ENCODE data around the gene S1PR2. TPM values are rescaled to one million over a fixed set of nuclear protein-coding genes. Genes with fewer than 3 reads are reported as not detected.

Gene S1PR2
- total and polyA plus RNA-seq, 4 donors = 1.2 to 4.8 (median 3.3) TPM

DNA sequence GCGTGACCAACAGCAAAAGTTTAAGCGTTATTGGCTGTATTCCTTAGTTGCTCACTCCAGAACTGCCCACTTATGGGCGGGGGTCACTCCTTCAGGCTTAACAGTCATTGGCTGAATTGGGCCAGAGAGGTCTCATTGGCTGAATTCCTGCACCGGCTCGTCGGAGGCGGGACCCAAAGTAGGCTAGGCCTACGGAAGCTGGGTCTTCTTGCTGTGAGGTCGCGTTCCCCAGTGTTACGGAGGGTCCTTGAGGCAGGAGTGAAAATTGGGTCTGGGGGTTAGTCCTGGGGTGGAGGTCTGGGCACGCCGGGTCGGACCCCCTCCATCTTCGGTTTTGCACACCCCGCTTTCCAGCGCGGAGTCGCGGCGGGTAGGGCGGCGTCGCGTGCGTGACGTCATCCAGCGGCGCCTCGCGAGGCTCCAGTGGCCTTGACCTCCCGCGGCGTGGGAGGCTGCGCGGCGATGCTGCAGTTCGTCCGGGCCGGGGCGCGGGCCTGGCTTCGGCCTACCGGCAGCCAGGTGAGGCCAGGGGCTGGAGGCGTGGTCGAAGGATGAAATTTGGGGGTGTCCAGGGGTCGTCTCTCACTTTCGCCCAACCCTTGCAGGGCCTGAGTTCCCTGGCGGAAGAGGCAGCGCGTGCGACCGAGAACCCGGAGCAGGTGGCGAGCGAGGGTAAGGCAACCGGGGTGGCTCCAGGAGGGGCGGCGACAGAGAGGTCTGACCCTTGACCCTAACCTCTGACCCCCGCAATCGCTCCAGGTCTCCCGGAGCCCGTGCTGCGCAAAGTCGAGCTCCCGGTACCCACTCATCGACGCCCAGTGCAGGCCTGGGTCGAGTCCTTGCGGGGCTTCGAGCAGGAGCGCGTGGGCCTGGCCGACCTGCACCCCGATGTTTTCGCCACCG is 20.9 kb upstream of the S1PR2 start, which contains the start of gene MRPL4:
TSS of gene MRPL4 (plus strand) at position 423 of the 903 bp plus-strand sequence. CDS start at position 463, 40 bp downstream.
- peaks cover 0 to 18% (median 11%) of the 10 kb centered on the region in 4 donors for H3K4me1 ChIP-seq (ENCODE audit: control insufficient read depth in 4 of 4, insufficient read depth in 4 of 4, low read length in 3 of 4)
- H3K27ac ChIP-seq (ENCODE audit: low read depth in 1 of 2, low read length in 2 of 2) = peak within 1 kb of the TSS; percentile 67 to 90
- peak within 1 kb of the TSS; percentile 56 to 96 (median 95) for H3K4me3 ChIP-seq (ENCODE audit: low read depth in 1 of 3, low read length in 3 of 3)
- H3K9me3 ChIP-seq (ENCODE audit: control insufficient read depth in 4 of 4, low read length in 3 of 4) = no peaks in the 10 kb centered on the region
- TF ChIP-seq, protein P1, sequence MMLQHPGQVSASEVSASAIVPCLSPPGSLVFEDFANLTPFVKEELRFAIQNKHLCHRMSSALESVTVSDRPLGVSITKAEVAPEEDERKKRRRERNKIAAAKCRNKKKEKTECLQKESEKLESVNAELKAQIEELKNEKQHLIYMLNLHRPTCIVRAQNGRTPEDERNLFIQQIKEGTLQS (IDR thresholded peaks at IDR 0.05) = no peak
- TF ChIP-seq TAF1 (conservative IDR thresholded peaks at IDR 0.05) = no peak
- TF ChIP-seq, protein P2, sequence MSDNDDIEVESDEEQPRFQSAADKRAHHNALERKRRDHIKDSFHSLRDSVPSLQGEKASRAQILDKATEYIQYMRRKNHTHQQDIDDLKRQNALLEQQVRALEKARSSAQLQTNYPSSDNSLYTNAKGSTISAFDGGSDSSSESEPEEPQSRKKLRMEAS (IDR thresholded peaks at IDR 0.05) = peak; percentile 56
- peak; percentile 62 for TF ChIP-seq YY1 (IDR thresholded peaks at IDR 0.05)
- TF ChIP-seq HNF4A (conservative IDR thresholded peaks at IDR 0.05) = no peak
- peak; percentile 78 for TF ChIP-seq NR2F2 (IDR thresholded peaks at IDR 0.05)
- TF ChIP-seq FOXA2 (IDR thresholded peaks at IDR 0.05) = no peak
- TF ChIP-seq JUND (IDR thresholded peaks at IDR 0.05) = no peak
- TF ChIP-seq, protein P3, sequence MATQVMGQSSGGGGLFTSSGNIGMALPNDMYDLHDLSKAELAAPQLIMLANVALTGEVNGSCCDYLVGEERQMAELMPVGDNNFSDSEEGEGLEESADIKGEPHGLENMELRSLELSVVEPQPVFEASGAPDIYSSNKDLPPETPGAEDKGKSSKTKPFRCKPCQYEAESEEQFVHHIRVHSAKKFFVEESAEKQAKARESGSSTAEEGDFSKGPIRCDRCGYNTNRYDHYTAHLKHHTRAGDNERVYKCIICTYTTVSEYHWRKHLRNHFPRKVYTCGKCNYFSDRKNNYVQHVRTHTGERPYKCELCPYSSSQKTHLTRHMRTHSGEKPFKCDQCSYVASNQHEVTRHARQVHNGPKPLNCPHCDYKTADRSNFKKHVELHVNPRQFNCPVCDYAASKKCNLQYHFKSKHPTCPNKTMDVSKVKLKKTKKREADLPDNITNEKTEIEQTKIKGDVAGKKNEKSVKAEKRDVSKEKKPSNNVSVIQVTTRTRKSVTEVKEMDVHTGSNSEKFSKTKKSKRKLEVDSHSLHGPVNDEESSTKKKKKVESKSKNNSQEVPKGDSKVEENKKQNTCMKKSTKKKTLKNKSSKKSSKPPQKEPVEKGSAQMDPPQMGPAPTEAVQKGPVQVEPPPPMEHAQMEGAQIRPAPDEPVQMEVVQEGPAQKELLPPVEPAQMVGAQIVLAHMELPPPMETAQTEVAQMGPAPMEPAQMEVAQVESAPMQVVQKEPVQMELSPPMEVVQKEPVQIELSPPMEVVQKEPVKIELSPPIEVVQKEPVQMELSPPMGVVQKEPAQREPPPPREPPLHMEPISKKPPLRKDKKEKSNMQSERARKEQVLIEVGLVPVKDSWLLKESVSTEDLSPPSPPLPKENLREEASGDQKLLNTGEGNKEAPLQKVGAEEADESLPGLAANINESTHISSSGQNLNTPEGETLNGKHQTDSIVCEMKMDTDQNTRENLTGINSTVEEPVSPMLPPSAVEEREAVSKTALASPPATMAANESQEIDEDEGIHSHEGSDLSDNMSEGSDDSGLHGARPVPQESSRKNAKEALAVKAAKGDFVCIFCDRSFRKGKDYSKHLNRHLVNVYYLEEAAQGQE (IDR thresholded peaks at IDR 0.05) = peak; percentile 7
- TF ChIP-seq, protein P4, sequence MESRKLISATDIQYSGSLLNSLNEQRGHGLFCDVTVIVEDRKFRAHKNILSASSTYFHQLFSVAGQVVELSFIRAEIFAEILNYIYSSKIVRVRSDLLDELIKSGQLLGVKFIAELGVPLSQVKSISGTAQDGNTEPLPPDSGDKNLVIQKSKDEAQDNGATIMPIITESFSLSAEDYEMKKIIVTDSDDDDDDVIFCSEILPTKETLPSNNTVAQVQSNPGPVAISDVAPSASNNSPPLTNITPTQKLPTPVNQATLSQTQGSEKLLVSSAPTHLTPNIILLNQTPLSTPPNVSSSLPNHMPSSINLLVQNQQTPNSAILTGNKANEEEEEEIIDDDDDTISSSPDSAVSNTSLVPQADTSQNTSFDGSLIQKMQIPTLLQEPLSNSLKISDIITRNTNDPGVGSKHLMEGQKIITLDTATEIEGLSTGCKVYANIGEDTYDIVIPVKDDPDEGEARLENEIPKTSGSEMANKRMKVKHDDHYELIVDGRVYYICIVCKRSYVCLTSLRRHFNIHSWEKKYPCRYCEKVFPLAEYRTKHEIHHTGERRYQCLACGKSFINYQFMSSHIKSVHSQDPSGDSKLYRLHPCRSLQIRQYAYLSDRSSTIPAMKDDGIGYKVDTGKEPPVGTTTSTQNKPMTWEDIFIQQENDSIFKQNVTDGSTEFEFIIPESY (IDR thresholded peaks at IDR 0.05) = no peak
- no peak for TF ChIP-seq HNF4G (IDR thresholded peaks at IDR 0.05)
- TF ChIP-seq SP1 (IDR thresholded peaks at IDR 0.05) = peak; percentile 87
- peak in 1 of 2 donors; percentile 67 for TF ChIP-seq GABPA (IDR thresholded peaks at IDR 0.05 in 1 of 2, conservative IDR thresholded peaks at IDR 0.05 in 1 of 2)
- TF ChIP-seq FOXA1 (IDR thresholded peaks at IDR 0.05) = no peak
- TF ChIP-seq RAD21 (IDR thresholded peaks at IDR 0.05) = no peak
- TF ChIP-seq EGR1 (IDR thresholded peaks at IDR 0.05; ENCODE audit: low read depth in 2 of 2) = peak in 1 of 2 donors; percentile 67
- peak; percentile 42 to 61 for TF ChIP-seq RXRA (IDR thresholded peaks at IDR 0.05)
- TF ChIP-seq, protein P5, sequence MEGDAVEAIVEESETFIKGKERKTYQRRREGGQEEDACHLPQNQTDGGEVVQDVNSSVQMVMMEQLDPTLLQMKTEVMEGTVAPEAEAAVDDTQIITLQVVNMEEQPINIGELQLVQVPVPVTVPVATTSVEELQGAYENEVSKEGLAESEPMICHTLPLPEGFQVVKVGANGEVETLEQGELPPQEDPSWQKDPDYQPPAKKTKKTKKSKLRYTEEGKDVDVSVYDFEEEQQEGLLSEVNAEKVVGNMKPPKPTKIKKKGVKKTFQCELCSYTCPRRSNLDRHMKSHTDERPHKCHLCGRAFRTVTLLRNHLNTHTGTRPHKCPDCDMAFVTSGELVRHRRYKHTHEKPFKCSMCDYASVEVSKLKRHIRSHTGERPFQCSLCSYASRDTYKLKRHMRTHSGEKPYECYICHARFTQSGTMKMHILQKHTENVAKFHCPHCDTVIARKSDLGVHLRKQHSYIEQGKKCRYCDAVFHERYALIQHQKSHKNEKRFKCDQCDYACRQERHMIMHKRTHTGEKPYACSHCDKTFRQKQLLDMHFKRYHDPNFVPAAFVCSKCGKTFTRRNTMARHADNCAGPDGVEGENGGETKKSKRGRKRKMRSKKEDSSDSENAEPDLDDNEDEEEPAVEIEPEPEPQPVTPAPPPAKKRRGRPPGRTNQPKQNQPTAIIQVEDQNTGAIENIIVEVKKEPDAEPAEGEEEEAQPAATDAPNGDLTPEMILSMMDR (IDR thresholded peaks at IDR 0.05; ENCODE audit: low read depth, low read length, missing input control) = no peak
- no peaks in the 10 kb centered on the region for H3K27me3 ChIP-seq (ENCODE audit: control insufficient read depth in 4 of 4, insufficient read depth in 4 of 4, low read length in 3 of 4)
- DNase-seq (ENCODE audit: low spot score) = peak; percentile 95
- under 1% methylated on average over 77 of the region's 77 CpGs for WGBS
- H3K9ac ChIP-seq (ENCODE audit: low read depth in 1 of 2, low read length in 2 of 2) = peak within 1 kb of the TSS; percentile 59 to 87
- peaks cover 6 to 24% (median 15%) of the 10 kb centered on the region in 4 donors for H3K36me3 ChIP-seq (ENCODE audit: control insufficient read depth in 4 of 4, insufficient read depth in 3 of 4, low read depth in 1 of 4, low read length in 3 of 4)
